Right lobe of liver (tissue), 6 donors: ENCODE results near the gene NOS1AP. TPM values are rescaled to one million over a fixed set of nuclear protein-coding genes. Genes with fewer than 3 reads are reported as not detected.

Experiments used
- ATAC-seq, 4 donors: fragments of 200-7000 bp; cut with Tn5 transposase; one replicate each; pipeline ENCODE4 v1.9.1; 2020; ENCODE audit warnings: mild to moderate bottlenecking in 4 of 4, moderate library complexity in 4 of 4
- DNase-seq, 3 donors: peaks; one replicate each; pipeline ENCODE4 v3.0.0-alpha.2; 2020
- H3K27ac ChIP-seq, 3 donors: fragments of 200-600 bp; one replicate each; pipeline ENCODE4 v1.8.0; 2022
- H3K27me3 ChIP-seq, 2 donors: fragments of 200-600 bp; one replicate each; pipeline ENCODE4 v1.8.0; 2022
- H3K36me3 ChIP-seq, 4 donors: fragments of 200-600 bp; sonication (generic) in 1 of 4; one replicate each; pipeline versions ENCODE4 v1.5.1 to v1.8.0; 2017 to 2022; ENCODE audit warnings: control low read depth in 1 of 4
- H3K4me1 ChIP-seq, 4 donors: fragments of 200-600 bp; sonication (generic) in 1 of 4; one replicate each; pipeline versions ENCODE4 v1.5.1 to v1.8.0; 2017 to 2022; ENCODE audit warnings: control low read depth in 1 of 4
- H3K4me3 ChIP-seq, 3 donors: fragments of 200-600 bp; one replicate each; pipeline ENCODE4 v1.8.0; 2022
- H3K9me3 ChIP-seq, 4 donors: fragments of 200-600 bp; sonication (generic) in 1 of 4; one replicate each; pipeline versions ENCODE4 v1.5.1 to v1.8.0; 2017 to 2022; ENCODE audit warnings: control low read depth in 1 of 4
- POLR2A ChIP-seq: fragments of 450-650 bp; IDR thresholded peaks from one replicate; pipeline ENCODE4 v1.6.1; 2017; ENCODE audit warnings: antibody characterized with exemption, mild to moderate bottlenecking
- WGBS: methylation state at CpG from one replicate; pipeline ENCODE4 v1.1.6; 2018; ENCODE audit warnings: low coverage, low lambda C conversion rate; ENCODE audit not compliant: insufficient coverage; ENCODE audit errors: missing lambda C conversion rate; 5-methylcytosine and 5-hydroxymethylcytosine counted together
- intact Hi-C, 2 donors: fragments of 100-400 bp; cut with DNase I; formaldehyde crosslinking; loops; one replicate each; pipeline versions ENCODE4 v1.11.2 to v1.14.1; 2022
- total RNA-seq, 6 experiments: library from RNA; depleted of rRNA in 2 of 6; stranded (reverse); fragments of >200 nt in 2 of 6; fragmentation: NEBNext Ultra II Directional in 3 of 6; extraction: Animal tissue kit (Norgen Biotek cat#: 25700) in 3 of 6; gene quantifications; one replicate each; pipeline versions ENCODE4 v1.1.0 to v1.2.4, GENCODE V29; 2016 to 2023
- TF ChIP-seq, protein P1 (sequence below), 4 donors: fragments of 200-600 bp in 3 of 4; fragments of 450-650 bp in 1 of 4; IDR thresholded peaks; one replicate each; pipeline versions ENCODE4 v1.5.1 to v1.8.0; 2016 to 2022; ENCODE audit warnings: antibody characterized with exemption in 4 of 4, mild to moderate bottlenecking in 2 of 4
- donor health status: DM: no; HTN: yes; CAD: no.
- donor health status: DM: no; HTN: no; CAD: no.
- donor health status: DM: no; HTN: no; CAD: no.
- donor health status: DM: no; HTN: yes; CAD: no.
- donor health status: DM: no; HTN: yes; CAD: no.

Gene NOS1AP
- total RNA-seq, 6 experiments from 2014 or later: 4.7 to 24.8 (median 11.6) TPM

DNA sequence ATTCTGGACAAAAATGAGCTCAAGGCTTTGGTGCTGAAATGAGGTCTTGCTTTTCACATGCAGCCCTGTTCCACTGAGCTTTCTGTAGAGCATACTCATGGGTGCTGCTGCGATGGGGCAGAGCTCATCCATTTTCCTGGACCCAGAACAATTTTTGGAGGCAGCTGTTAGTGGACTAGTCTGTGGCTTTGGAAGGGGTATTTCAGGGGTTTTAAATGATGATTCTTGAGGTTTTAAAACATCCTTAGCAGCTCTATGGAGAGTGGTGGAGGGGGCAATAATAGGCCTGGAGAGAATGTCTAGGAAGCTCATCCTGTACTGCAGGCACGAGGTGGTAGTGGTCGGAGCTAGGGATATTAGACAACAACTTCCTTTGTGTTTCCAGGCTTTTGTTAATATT is 16.5 kb downstream of the NOS1AP start:
- H3K36me3 ChIP-seq: no peaks in the 10 kb centered on the region
- ATAC-seq (no peak), DNase-seq (no peak)
- no peaks in the 10 kb centered on the region for H3K9me3 ChIP-seq
- TF ChIP-seq POLR2A: no peak
- TF ChIP-seq, protein P1, sequence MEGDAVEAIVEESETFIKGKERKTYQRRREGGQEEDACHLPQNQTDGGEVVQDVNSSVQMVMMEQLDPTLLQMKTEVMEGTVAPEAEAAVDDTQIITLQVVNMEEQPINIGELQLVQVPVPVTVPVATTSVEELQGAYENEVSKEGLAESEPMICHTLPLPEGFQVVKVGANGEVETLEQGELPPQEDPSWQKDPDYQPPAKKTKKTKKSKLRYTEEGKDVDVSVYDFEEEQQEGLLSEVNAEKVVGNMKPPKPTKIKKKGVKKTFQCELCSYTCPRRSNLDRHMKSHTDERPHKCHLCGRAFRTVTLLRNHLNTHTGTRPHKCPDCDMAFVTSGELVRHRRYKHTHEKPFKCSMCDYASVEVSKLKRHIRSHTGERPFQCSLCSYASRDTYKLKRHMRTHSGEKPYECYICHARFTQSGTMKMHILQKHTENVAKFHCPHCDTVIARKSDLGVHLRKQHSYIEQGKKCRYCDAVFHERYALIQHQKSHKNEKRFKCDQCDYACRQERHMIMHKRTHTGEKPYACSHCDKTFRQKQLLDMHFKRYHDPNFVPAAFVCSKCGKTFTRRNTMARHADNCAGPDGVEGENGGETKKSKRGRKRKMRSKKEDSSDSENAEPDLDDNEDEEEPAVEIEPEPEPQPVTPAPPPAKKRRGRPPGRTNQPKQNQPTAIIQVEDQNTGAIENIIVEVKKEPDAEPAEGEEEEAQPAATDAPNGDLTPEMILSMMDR (IDR thresholded peaks at IDR 0.05): no peak
- 81% methylated on average over 2 of the region's 3 CpGs for WGBS
- no peak overlapping the region for H3K4me3 ChIP-seq
- H3K27me3 ChIP-seq: no peaks in the 10 kb centered on the region
- H3K27ac ChIP-seq: no peak overlapping the region
- intact Hi-C loops: no loop called here
- peaks cover 0 to 30% (median 10%) of the 10 kb centered on the region in 4 donors for H3K4me1 ChIP-seq

DNA sequence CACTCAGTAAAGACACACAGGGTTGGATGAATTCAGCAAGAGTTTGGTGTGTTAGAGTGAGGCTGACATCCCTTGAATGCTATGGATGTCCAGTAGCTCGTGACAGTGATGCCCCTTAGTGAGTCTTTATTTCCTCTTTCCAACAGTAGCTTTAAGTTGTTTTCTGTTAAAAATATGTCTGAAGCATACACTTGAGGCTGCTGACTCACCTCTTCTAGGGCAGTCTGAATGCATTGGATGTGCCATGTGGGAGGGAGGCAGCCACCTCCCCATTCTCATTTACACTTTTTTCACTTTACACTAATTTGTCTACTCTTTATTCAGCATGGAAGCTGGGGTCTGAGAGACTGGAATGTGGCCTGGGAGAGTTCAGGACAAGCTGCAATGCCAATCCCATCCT is 17.6 kb downstream of the NOS1AP start:
- intact Hi-C loops: no loop called here
- Histone ChIP-seq H3K27ac (no peak overlapping the region), H3K27me3 (no peaks in the 10 kb centered on the region), H3K4me1 (peaks cover 0 to 40% (median 15%) of the 10 kb centered on the region in 4 donors), H3K4me3 (no peak overlapping the region), H3K9me3 (no peaks in the 10 kb centered on the region), H3K36me3 (no peaks in the 10 kb centered on the region)
- TF ChIP-seq, protein P1 (IDR thresholded peaks at IDR 0.05): no peak
- TF ChIP-seq POLR2A: no peak
- DNase-seq: no peak
- ATAC-seq: peak in 1 of 4 donors; percentile 11
- WGBS: 80% methylated on average over 1 of the region's 1 CpG

DNA sequence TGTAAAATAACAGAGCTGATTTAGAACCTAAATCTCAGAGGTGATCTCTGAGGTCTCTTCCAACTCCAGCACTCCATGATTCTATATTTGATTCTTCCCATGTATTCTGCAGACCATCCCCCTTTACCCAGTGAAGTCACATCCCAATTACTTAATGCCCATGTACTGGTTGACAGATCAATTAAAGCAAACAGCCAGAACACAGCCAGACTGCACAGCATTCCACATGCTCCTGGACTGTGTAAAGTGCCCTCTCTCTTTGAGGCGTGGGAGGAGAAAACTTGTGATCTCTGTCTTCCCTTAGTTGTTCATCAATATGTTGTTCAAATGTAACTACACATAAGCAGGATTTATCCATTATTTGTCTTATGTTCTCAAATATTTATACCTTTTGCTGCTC is 18.1 kb downstream of the NOS1AP start:
- Histone ChIP-seq H3K36me3 (no peaks in the 10 kb centered on the region), H3K4me3 (no peak overlapping the region), H3K27me3 (no peaks in the 10 kb centered on the region), H3K27ac (peak overlapping the region in 1 of 3 donors; percentile 35), H3K9me3 (no peaks in the 10 kb centered on the region), H3K4me1 (peaks cover 0 to 45% (median 17%) of the 10 kb centered on the region in 4 donors)
- ATAC-seq (peak; percentile 51 to 78 (median 74)), DNase-seq (no peak)
- TF ChIP-seq, protein P1 (IDR thresholded peaks at IDR 0.05): no peak
- no peak for TF ChIP-seq POLR2A
- intact Hi-C loops: no loop called here
- 41% methylated on average over 1 of the region's 1 CpG for WGBS

DNA sequence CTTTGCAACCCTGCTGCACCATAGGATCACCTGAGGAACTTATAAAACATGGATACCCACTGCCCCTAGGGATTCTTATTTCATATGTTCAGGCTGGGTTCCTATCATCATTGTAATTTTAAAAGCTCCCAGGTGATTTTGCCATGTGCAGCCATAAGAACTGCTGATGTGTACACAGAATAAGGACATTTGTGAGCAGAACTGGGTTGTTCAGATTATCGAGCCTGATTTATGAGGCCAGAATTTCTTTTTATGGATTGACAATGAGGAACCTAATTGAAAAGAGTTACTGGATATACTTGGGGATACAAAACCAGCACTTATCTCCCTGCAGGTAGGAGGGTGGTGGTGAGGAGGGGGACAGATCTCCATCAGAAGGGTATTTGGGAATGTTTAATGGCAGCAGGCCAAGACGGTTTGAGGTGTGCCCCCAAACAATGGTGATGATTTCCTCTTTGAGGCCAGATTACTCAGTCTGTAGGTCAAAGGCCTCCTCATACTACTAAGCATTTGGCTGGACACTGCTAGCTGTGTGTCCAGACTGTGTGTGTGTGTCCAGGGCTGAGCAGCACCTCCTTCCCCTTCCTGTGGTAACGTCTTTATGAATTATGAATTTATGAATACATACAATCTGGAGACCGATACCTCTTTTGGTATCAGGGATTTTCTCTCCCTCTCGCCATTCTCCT is 18.9 kb downstream of the NOS1AP start:
- intact Hi-C loops: no loop called here
- 52% methylated on average over 5 of the region's 5 CpGs for WGBS

More for the DNA sequence above, 18.9 kb downstream of the NOS1AP start:
- H3K4me1 ChIP-seq: peaks cover 0 to 53% (median 23%) of the 10 kb centered on the region in 4 donors
- no peak for TF ChIP-seq POLR2A
- TF ChIP-seq, protein P1 (IDR thresholded peaks at IDR 0.05): no peak
- H3K36me3 ChIP-seq: no peaks in the 10 kb centered on the region
- peak overlapping the region in 1 of 3 donors; percentile 35 for H3K27ac ChIP-seq
- H3K9me3 ChIP-seq: no peaks in the 10 kb centered on the region
- DNase-seq (no peak), ATAC-seq (peak; percentile 32 to 70 (median 52))
- no peak overlapping the region for H3K4me3 ChIP-seq
- H3K27me3 ChIP-seq: no peaks in the 10 kb centered on the region
